IMR-90 (cell line): Measurements from ENCODE around the gene MPND. TPM values are rescaled to one million over a fixed set of nuclear protein-coding genes. Genes with fewer than 3 reads are reported as not detected.

Experiments used
- ATAC-seq: fragments of 200-7000 bp; cut with Tn5 transposase; 2 replicates; pipeline ENCODE4 v1.9.1; 2020; ENCODE audit warnings: low read depth, mild to moderate bottlenecking, moderate library complexity
- BruUV-seq: library from RNA; stranded (reverse); fragments of 400-500 nt; replicated peaks from 2 replicates; lab custom pipeline; 2021; lab: Mats Ljungman, UMichigan
- CTCF ChIA-PET: fragments of 300-600 bp; formaldehyde crosslinking; extraction: SDS; loops from one replicate; lab custom pipeline; 2021; ENCODE audit warnings: antibody characterized with exemption; lab: Yijun Ruan, JAX
- POLR2A ChIA-PET: fragments of 300-600 bp; sonication (Branson Sonifier 250); formaldehyde crosslinking; loops from one replicate; lab custom pipeline; 2022; ENCODE audit warnings: antibody characterized with exemption; ENCODE audit not compliant: unreplicated experiment; lab: Charles Lee
- DNase-seq: peaks from one replicate; pipeline ENCODE4 v3.0.0; 2013
- H2AFZ ChIP-seq: replicated peaks from 2 replicates; pipeline ENCODE3; 2013; ENCODE audit warnings: low read length, mild to moderate bottlenecking; ENCODE audit not compliant: poor library complexity
- H2AK5ac ChIP-seq: 2 replicates; pipeline ENCODE4 v1.6.1; 2013; ENCODE audit warnings: low read depth, low read length, inconsistent platforms
- H2AK9ac ChIP-seq: replicated peaks from 2 replicates; pipeline ENCODE3; 2013; ENCODE audit warnings: mild to moderate bottlenecking, low read depth, low read length, moderate library complexity; ENCODE audit not compliant: poor library complexity
- H2BK120ac ChIP-seq: 2 replicates; pipeline ENCODE4 v1.6.1; 2013; ENCODE audit warnings: low read depth, low read length, inconsistent platforms
- H2BK15ac ChIP-seq: 3 replicates; pipeline ENCODE4 v1.6.1; 2013; ENCODE audit warnings: low read depth, low read length, inconsistent platforms
- H2BK20ac ChIP-seq: 2 replicates; pipeline ENCODE4 v1.6.1; 2013; ENCODE audit warnings: low read depth, mild to moderate bottlenecking, inconsistent platforms, low read length, moderate library complexity
- H2BK5ac ChIP-seq: 2 replicates; pipeline ENCODE4 v1.6.1; 2013; ENCODE audit warnings: mild to moderate bottlenecking, low read depth, low read length, inconsistent platforms; ENCODE audit not compliant: poor library complexity, severe bottlenecking
- H3K14ac ChIP-seq: replicated peaks from 2 replicates; pipeline ENCODE4 v1.6.1; 2013; ENCODE audit warnings: low read depth, low read length, inconsistent platforms
- H3K18ac ChIP-seq: 2 replicates; pipeline ENCODE4 v1.6.1; 2013; ENCODE audit warnings: low read depth, low read length, control low read depth
- H3K23ac ChIP-seq: 2 replicates; pipeline ENCODE4 v1.6.1; 2013; ENCODE audit warnings: low read depth, low read length, inconsistent platforms
- H3K27ac ChIP-seq: 2 replicates; pipeline ENCODE4 v1.5.1; 2013; ENCODE audit warnings: mild to moderate bottlenecking, control low read depth, low read length; ENCODE audit not compliant: insufficient read depth
- H3K27me3 ChIP-seq: 2 replicates; pipeline ENCODE4 v1.6.1; 2013; ENCODE audit warnings: low read length; ENCODE audit not compliant: control insufficient read depth, insufficient read depth
- H3K36me3 ChIP-seq: 2 replicates; pipeline ENCODE4 v1.6.1; 2013; ENCODE audit warnings: low read length, mixed read lengths; ENCODE audit not compliant: control insufficient read depth, insufficient read depth
- H3K4ac ChIP-seq: 2 replicates; pipeline ENCODE4 v1.6.1; 2013; ENCODE audit warnings: low read depth, low read length, inconsistent platforms
- H3K4me1 ChIP-seq: 2 replicates; pipeline ENCODE4 v1.6.1; 2013; ENCODE audit warnings: low read length, mixed read lengths; ENCODE audit not compliant: control insufficient read depth, insufficient read depth
- H3K4me2 ChIP-seq: 2 replicates; pipeline ENCODE4 v1.6.1; 2013; ENCODE audit warnings: low read depth, mild to moderate bottlenecking, control low read depth, low read length, moderate library complexity
- H3K4me3 ChIP-seq: 2 replicates; pipeline ENCODE4 v1.5.1; 2013; ENCODE audit warnings: low read depth, mild to moderate bottlenecking, control low read depth, low read length, moderate library complexity; ENCODE audit not compliant: insufficient read depth
- H3K56ac ChIP-seq: 2 replicates; pipeline ENCODE4 v1.6.1; 2013; ENCODE audit warnings: low read length, inconsistent platforms; ENCODE audit not compliant: insufficient read depth; ENCODE audit errors: extremely low read depth
- H3K79me1 ChIP-seq, 2 experiments: 2 replicates each; pipeline ENCODE4 v1.6.1; 2013; ENCODE audit warnings: low read length in 2 of 2, inconsistent platforms in 1 of 2, low read depth in 1 of 2
- H3K9ac ChIP-seq: 2 replicates; pipeline ENCODE4 v1.6.1; 2013; ENCODE audit warnings: low read depth, low read length, control low read depth
- H3K9me1 ChIP-seq: 2 replicates; pipeline ENCODE4 v1.6.1; 2013; ENCODE audit warnings: low read length, inconsistent platforms; ENCODE audit not compliant: insufficient read depth
- H3K9me3 ChIP-seq: 2 replicates; pipeline ENCODE4 v1.6.1; 2013; ENCODE audit warnings: low read length; ENCODE audit not compliant: control insufficient read depth, insufficient read depth
- H4K20me1 ChIP-seq: 2 replicates; pipeline ENCODE4 v1.6.1; 2013; ENCODE audit warnings: low read length, inconsistent platforms; ENCODE audit not compliant: insufficient read depth
- H4K5ac ChIP-seq: 2 replicates; pipeline ENCODE4 v1.6.1; 2013; ENCODE audit warnings: mild to moderate bottlenecking, low read depth, low read length, control low read depth
- H4K8ac ChIP-seq, 2 experiments: 2 replicates each; pipeline ENCODE4 v1.6.1; 2013; ENCODE audit warnings: low read depth in 2 of 2, low read length in 2 of 2, control low read depth in 1 of 2, inconsistent platforms in 1 of 2
- H4K91ac ChIP-seq: 2 replicates; pipeline ENCODE4 v1.6.1; 2013; ENCODE audit warnings: low read depth, low read length, inconsistent platforms; ENCODE audit not compliant: insufficient read depth
- BHLHE40 ChIP-seq: fragments of 150-350 bp; IDR thresholded peaks from 2 replicates; pipeline ENCODE4 v1.6.1; 2016; ENCODE audit warnings: mild to moderate bottlenecking, low read depth, low read length
- CEBPB ChIP-seq: IDR thresholded peaks from 2 replicates; pipeline ENCODE4 v1.6.1; 2012; ENCODE audit warnings: low read depth, low read length, improper control_type of control experiment
- FOS ChIP-seq: fragments of 150-350 bp; IDR thresholded peaks from 2 replicates; pipeline ENCODE4 v1.6.1; 2016; ENCODE audit warnings: low read depth, low read length
- MAFK ChIP-seq: IDR thresholded peaks from 2 replicates; pipeline ENCODE4 v1.6.1; 2012; ENCODE audit warnings: low read depth, low read length, improper control_type of control experiment
- MAZ ChIP-seq: IDR thresholded peaks from 2 replicates; pipeline ENCODE4 v1.6.1; 2012; ENCODE audit warnings: low read depth, mild to moderate bottlenecking, low read length, improper control_type of control experiment, moderate library complexity, borderline replicate concordance
- MXI1 ChIP-seq: IDR thresholded peaks from 2 replicates; pipeline ENCODE4 v1.6.1; 2012; ENCODE audit warnings: low read depth, mild to moderate bottlenecking, low read length, moderate library complexity, borderline replicate concordance
- NFE2L2 ChIP-seq: fragments of 150-350 bp; IDR thresholded peaks from 2 replicates; pipeline ENCODE4 v1.6.1; 2016; ENCODE audit warnings: low read depth, mild to moderate bottlenecking, low read length
- POLR2A ChIP-seq: IDR thresholded peaks from 2 replicates; pipeline ENCODE4 v1.6.1; 2012; ENCODE audit warnings: mild to moderate bottlenecking, low read depth, low read length
- RAD21 ChIP-seq: IDR thresholded peaks from 2 replicates; pipeline ENCODE4 v1.6.1; 2012; ENCODE audit warnings: low read length, improper control_type of control experiment
- RCOR1 ChIP-seq: IDR thresholded peaks from 2 replicates; pipeline ENCODE4 v1.6.1; 2012; ENCODE audit warnings: mild to moderate bottlenecking, low read length, improper control_type of control experiment; ENCODE audit not compliant: insufficient replicate concordance
- SMC3 ChIP-seq: fragments of 150-350 bp; IDR thresholded peaks from 2 replicates; pipeline ENCODE4 v1.6.1; 2016; ENCODE audit warnings: low read depth, mild to moderate bottlenecking, antibody characterized with exemption, low read length, moderate library complexity
- WGBS, 2 experiments: methylation state at CpG; one replicate each; pipeline versions ENCODE4 v1.1.5 to v1.1.7; 2013; ENCODE audit warnings: missing lambda C conversion rate in 2 of 2; ENCODE audit not compliant: insufficient read length in 1 of 2; ENCODE audit errors: extremely low coverage in 2 of 2; 5-methylcytosine and 5-hydroxymethylcytosine counted together
- dilution Hi-C: fragments of 300-500 bp; cut with HindIII; formaldehyde crosslinking; loops from one replicate; pipeline ENCODE4 v1.14.3; 2018; ENCODE audit warnings: low sequenced_read_pairs; ENCODE audit not compliant: unreplicated experiment
- in situ Hi-C: fragments of 300-500 bp; cut with MboI; formaldehyde crosslinking; loops from 3 replicates; pipeline ENCODE4 v1.14.3; 2019; ENCODE audit warnings: low sequenced_read_pairs, inconsistent platforms, mixed read lengths
- intact Hi-C: fragments of 100-400 bp; cut with micrococcal nuclease; formaldehyde crosslinking; loops from 2 replicates; pipeline ENCODE4 v1.10.0; 2022
- polyA plus RNA-seq, 3 experiments: library from polyadenylated mRNA; depleted of rRNA; stranded (reverse); fragments of >200 nt; gene quantifications; 2 replicates each; pipeline ENCODE4 v1.2.3, GENCODE V29; 2012; ENCODE audit warnings: low replicate concordance in 1 of 3
- total RNA-seq: library from RNA; depleted of rRNA; stranded (reverse); fragments of >200 nt; gene quantifications from 2 replicates; pipeline ENCODE4 v1.2.3, GENCODE V29; 2012
- TF ChIP-seq, protein P1 (sequence below): fragments of 150-350 bp; IDR thresholded peaks from 2 replicates; pipeline ENCODE4 v1.6.1; 2016; ENCODE audit warnings: low read depth, mild to moderate bottlenecking, low read length, moderate library complexity, borderline replicate concordance
- TF ChIP-seq, protein P2 (sequence below): conservative IDR thresholded peaks from 2 replicates; pipeline ENCODE4 v1.5.1; 2012; ENCODE audit warnings: mild to moderate bottlenecking, low read depth, low read length, improper control_type of control experiment

Gene MPND
- total and polyA plus RNA-seq, 2 of the 4 experiments (the other 2 are of a cell fraction), result 2.3 to 8.1 TPM

DNA sequence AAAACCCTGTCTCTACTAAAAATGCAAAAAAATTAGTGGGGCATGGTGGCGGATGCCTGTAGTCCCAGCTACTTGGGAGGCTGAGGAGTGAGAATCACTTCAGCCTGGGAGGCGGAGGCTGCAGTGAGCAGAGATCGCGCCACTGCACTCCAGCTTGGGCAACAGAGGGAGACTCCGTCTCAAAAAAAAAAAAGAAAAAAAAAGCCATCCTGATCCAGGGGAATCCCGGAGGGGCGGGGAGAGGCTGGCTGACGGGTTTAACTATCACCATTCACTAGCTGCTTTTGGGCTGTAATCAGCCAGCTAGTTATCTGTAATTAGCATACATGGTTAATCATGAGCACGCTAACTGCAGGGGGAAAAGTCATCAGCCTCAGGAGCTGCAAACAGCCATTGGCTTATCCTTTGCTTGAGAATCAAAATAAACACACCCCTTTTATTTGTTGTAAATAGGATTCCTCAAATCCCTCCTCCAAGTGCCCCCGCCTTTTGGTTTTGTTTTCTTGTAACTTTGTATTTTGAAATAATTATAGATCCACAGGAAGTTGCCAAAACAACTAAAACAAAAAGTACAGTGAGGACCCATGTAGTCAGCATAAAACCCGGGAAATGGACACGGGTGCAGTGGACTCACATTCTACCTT, 29.4 kb upstream of the MPND start (continued):
- TF ChIP-seq, protein P1, sequence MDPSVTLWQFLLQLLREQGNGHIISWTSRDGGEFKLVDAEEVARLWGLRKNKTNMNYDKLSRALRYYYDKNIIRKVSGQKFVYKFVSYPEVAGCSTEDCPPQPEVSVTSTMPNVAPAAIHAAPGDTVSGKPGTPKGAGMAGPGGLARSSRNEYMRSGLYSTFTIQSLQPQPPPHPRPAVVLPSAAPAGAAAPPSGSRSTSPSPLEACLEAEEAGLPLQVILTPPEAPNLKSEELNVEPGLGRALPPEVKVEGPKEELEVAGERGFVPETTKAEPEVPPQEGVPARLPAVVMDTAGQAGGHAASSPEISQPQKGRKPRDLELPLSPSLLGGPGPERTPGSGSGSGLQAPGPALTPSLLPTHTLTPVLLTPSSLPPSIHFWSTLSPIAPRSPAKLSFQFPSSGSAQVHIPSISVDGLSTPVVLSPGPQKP, result no peak
- TF ChIP-seq FOS, result no peak

DNA sequence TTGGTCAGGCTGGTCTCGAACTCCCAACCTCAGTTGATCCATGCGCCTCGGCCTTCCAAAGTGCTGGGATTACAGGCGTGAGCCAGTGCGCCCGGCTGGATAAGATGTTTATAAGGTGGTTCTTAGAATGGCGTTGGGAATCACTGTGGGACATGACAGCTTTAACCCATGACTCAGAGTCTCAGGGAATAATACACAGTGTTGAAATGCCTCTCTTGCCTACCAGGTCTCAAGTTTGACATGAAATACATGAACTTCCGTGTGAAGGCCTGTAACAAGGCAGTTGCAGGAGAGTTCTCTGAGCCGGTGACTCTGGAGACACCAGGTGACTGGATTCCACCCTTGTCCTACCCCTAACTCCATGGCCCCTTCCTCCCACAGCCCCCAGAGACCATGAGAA, 26.4 kb upstream of the MPND start:
- CTCF ChIA-PET, result no interaction called here
- H3K4me3 ChIP-seq, result no peak overlapping the region
- no peak overlapping the region for H4K91ac ChIP-seq
- H3K27ac ChIP-seq, result no peak overlapping the region
- H3K36me3 ChIP-seq, result no peaks in the 10 kb centered on the region; the same call in 1 of the 2 replicates
- no peak overlapping the region for H2AK5ac ChIP-seq
- intact Hi-C loops, result no loop called here
- H2BK15ac ChIP-seq, result no peak overlapping the region
- in situ Hi-C loops, result no loop called here
- no peak overlapping the region for H2BK120ac ChIP-seq
- peaks cover 3% of the 10 kb centered on the region; the same call in 1 of the 2 replicates for H3K9me3 ChIP-seq
- no peak for DNase-seq
- no peak for ATAC-seq
- no peak overlapping the region for H2BK20ac ChIP-seq
- no peak overlapping the region for H3K4me2 ChIP-seq
- no peak overlapping the region for H2AK9ac ChIP-seq
- H2BK5ac ChIP-seq, result no peak overlapping the region
- H3K79me1 ChIP-seq, result no peaks in the 10 kb centered on the region; a peak in 1 of 4 replicates
- no peaks in the 10 kb centered on the region for H3K9me1 ChIP-seq
- no peak overlapping the region for H2AFZ ChIP-seq
- dilution Hi-C loops, result no loop called here
- POLR2A ChIA-PET, result no interaction called here
- no peaks in the 10 kb centered on the region for H3K27me3 ChIP-seq
- WGBS, 2 experiments, result no CpG with 5 or more reads among the region's 9 CpGs
- BruUV-seq, result no TSS peak
- H3K4ac ChIP-seq, result no peak overlapping the region
- H3K9ac ChIP-seq, result no peak overlapping the region
- no peak overlapping the region for H3K14ac ChIP-seq
- H4K8ac ChIP-seq, result no peak overlapping the region
- H3K56ac ChIP-seq, result no peak overlapping the region
- H3K4me1 ChIP-seq, result no peaks in the 10 kb centered on the region
- no peaks in the 10 kb centered on the region for H4K20me1 ChIP-seq
- H4K5ac ChIP-seq, result no peak overlapping the region
- H3K18ac ChIP-seq, result no peak overlapping the region
- no peak overlapping the region for H3K23ac ChIP-seq
- TF ChIP-seq MAZ (no peak), MXI1 (no peak), NFE2L2 (no peak), BHLHE40 (no peak), SMC3 (no peak), RAD21 (no peak), CEBPB (no peak), FOS (no peak), MAFK (no peak), RCOR1 (no peak), POLR2A (no peak)
- TF ChIP-seq, protein P1, result no peak
- TF ChIP-seq, protein P2, sequence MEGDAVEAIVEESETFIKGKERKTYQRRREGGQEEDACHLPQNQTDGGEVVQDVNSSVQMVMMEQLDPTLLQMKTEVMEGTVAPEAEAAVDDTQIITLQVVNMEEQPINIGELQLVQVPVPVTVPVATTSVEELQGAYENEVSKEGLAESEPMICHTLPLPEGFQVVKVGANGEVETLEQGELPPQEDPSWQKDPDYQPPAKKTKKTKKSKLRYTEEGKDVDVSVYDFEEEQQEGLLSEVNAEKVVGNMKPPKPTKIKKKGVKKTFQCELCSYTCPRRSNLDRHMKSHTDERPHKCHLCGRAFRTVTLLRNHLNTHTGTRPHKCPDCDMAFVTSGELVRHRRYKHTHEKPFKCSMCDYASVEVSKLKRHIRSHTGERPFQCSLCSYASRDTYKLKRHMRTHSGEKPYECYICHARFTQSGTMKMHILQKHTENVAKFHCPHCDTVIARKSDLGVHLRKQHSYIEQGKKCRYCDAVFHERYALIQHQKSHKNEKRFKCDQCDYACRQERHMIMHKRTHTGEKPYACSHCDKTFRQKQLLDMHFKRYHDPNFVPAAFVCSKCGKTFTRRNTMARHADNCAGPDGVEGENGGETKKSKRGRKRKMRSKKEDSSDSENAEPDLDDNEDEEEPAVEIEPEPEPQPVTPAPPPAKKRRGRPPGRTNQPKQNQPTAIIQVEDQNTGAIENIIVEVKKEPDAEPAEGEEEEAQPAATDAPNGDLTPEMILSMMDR, result no peak
